Measurements from ENCODE around the gene CASP9. TPM values are rescaled to one million over a fixed set of nuclear protein-coding genes. Genes with fewer than 3 reads are reported as not detected.
"Not testable (repeated sequence)": the region's sequence is repeated elsewhere in the genome, so short reads cannot be mapped to it uniquely, and the experiment has no call there.

The CASP9 gene
- total RNA-seq, 1 donor from 2014 or later = 18.6 TPM

DNA sequence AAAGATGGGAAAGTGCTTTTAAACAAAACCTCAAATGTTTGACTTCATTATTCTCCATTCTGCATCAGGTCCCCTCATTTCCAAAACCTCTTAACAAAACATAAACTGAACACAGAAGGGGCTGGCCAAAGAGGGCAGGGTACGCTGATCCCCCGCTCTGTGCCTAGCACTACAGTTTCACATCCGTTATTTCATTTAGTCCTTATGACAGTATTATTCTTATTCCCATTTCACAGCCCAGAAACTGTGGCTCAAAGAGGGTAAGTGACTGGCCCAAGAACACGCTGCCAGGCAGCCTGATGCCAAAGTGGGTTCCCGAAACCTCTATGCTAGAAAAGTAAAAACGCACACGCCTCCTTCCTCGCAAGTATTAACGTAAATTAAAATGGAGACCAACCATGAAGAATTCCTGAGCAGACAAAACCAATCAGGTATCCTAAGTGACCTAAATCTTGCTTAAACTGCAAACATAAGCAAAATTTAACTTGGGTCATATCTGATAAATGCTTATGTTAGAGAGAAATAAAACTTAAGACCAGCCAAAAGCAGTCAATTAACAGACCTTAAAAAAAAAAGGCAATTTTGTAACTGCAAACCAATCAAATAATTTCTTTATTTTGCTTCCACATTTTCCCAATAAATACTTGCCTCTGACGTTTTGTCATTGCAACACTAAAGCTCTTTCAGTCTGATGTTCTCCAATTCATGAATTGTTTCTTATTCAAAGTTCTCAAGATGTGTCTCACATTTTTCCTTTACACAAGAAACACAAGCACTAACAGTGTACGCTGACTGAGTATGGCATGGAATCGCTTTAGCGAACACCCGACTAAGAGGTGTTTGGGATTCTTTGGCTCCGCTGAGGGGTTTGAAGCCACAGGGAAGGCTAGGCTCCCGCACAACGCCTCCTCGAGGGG is 653 bp downstream of the CASP9 start:
- DNase-seq (ENCODE audit: low spot score) = no peak
- Mint-ChIP-seq H3K4me1 (ENCODE audit: low read depth) (peaks cover 44% of the 10 kb centered on the region), H3K4me3 (ENCODE audit: low read depth) (peak overlapping the region; percentile 87), H3K27ac (peak overlapping the region; percentile 98), H3K9me3 (no peaks in the 10 kb centered on the region), H3K36me3 (ENCODE audit: low read depth) (peaks cover 17% of the 10 kb centered on the region), H3K27me3 (ENCODE audit: low read depth) (no peaks in the 10 kb centered on the region)
- intact Hi-C loops (cut with micrococcal nuclease) = loop anchor here (1.0 to 2.0 kb wide), 2 partner anchors 114 to 311 kb away; partner anchors contain the start of gene EFHD2

DNA sequence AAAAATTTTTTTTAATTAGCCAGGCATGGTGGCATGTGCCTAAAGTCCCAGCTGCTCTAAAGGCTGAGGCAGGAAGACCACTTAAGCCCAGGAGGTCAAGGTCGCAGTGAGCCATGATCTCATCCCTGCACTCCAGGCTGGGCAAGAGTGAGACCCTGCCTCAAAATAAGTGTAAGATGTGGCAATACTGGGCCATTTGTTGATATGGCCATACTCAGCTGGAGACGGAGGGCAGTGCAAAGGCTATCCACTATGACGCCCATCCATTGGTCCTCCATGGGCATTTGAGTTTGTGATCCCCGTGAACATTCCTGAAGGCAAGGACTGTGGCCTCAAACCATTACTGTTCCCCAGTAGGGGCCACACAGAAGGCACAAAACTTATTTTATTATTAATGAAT is 1.5 kb downstream of the CASP9 start:
- peaks cover 44% of the 10 kb centered on the region for H3K4me1 Mint-ChIP-seq (ENCODE audit: low read depth)
- H3K4me3 Mint-ChIP-seq (ENCODE audit: low read depth) = peak overlapping the region; percentile 34
- no peak overlapping the region for H3K27ac Mint-ChIP-seq
- no peaks in the 10 kb centered on the region for H3K27me3 Mint-ChIP-seq (ENCODE audit: low read depth)
- no peaks in the 10 kb centered on the region for H3K9me3 Mint-ChIP-seq
- H3K36me3 Mint-ChIP-seq (ENCODE audit: low read depth) = peaks cover 25% of the 10 kb centered on the region
- DNase-seq (ENCODE audit: low spot score) = no peak
- intact Hi-C loops (cut with micrococcal nuclease) = no loop called here

DNA sequence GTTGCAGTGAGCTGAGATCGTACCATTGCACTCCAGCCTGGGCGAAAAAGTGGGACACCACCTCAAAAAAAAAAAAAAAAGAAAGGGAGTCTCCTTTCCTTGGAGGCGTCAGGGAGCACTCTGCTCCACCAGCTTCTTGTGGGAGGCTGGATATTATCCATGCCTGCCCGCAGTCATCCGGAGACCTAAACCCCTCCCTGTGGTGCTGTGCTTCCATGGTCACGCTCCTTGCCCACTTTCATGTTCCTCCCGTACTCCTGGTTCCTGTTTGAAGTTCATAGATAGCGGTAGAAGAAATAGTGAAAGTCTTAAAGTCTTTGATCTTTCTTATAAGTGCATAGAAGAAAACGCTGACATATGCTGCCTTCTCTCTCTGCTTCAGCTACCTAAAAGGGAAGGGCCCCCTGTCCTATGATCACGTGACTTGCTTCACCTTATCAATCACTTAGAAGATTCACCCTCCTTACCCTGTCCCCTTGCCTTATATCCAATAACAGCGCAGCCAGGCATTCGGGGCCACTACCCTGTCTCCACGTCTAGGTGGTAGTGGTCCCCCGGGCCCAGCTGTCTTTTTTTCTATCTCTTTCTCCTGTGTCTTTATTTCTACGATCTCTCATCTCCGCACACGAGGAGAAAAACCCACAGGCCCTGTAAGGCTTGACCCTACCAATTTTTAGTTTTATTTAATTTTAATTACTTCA is 2.7 kb downstream of the CASP9 start:
- peak overlapping the region; percentile 18 for H3K27ac Mint-ChIP-seq
- intact Hi-C loops (cut with micrococcal nuclease); H3K4me3 Mint-ChIP-seq (ENCODE audit: low read depth); H3K9me3 Mint-ChIP-seq; H3K27me3 Mint-ChIP-seq (ENCODE audit: low read depth); DNase-seq (ENCODE audit: low spot score): not testable (repeated sequence)
- H3K36me3 Mint-ChIP-seq (ENCODE audit: low read depth) = peaks cover 37% of the 10 kb centered on the region
- peaks cover 50% of the 10 kb centered on the region for H3K4me1 Mint-ChIP-seq (ENCODE audit: low read depth)

DNA sequence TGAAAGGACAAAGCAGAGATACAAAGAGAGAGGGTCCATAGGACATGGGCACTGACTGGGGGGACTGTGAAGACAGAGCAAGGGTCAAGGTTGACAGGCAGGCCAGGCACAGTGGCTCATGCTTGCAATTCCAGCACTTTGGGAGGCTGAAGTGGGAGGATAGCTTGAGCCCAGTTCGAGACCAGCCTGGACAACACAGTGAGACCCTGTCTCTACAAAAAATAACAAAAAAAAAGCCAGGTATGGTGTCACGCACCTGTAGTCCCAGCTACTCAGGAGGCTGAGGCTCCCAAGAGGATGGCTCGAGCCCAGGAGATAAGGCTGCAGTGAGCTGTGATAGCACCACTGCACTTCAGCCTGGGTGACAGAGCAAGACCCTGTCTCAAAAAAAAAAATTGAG is 4.4 kb downstream of the CASP9 start:
- no peak for DNase-seq (ENCODE audit: low spot score)
- intact Hi-C loops (cut with micrococcal nuclease) = no loop called here
- no peaks in the 10 kb centered on the region for H3K9me3 Mint-ChIP-seq
- H3K27ac Mint-ChIP-seq = no peak overlapping the region
- peaks cover 48% of the 10 kb centered on the region for H3K4me1 Mint-ChIP-seq (ENCODE audit: low read depth)
- no peaks in the 10 kb centered on the region for H3K27me3 Mint-ChIP-seq (ENCODE audit: low read depth)
- no peak overlapping the region for H3K4me3 Mint-ChIP-seq (ENCODE audit: low read depth)
- peaks cover 45% of the 10 kb centered on the region for H3K36me3 Mint-ChIP-seq (ENCODE audit: low read depth)

DNA sequence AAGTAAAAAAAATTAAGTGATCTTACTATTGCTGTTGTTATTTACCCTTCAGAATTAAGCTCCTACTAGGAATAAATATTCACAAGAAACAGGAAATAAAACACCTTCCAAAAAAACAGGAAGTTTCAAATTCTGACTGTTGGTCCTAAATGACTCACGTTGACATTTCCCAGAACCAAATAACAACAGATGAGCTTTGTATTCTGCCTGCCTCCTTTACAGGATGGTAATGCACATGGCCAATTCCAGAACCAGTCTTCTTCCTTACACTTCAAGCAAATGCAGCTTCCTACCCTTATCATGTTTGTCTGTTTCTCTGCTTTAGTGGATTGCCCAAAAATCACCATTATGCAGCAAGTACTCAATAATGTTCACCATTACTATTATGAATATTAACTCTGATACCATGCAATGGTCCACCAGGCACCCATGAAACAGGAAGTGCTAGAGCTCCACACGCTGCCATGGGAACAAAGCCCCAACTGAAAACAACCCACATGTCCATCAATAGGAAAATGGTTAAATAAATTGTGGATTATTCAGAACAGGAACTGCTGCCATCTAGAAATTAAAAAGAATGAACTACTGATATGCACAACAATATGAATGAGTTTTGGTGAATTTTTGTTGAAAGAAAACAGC is 8.9 kb downstream of the CASP9 start:
- Mint-ChIP-seq H3K36me3 (ENCODE audit: low read depth) (peaks cover 67% of the 10 kb centered on the region), H3K4me1 (ENCODE audit: low read depth) (peaks cover 53% of the 10 kb centered on the region), H3K27ac (peak overlapping the region; percentile 86), H3K9me3 (no peaks in the 10 kb centered on the region), H3K4me3 (ENCODE audit: low read depth) (peak overlapping the region; percentile 18), H3K27me3 (ENCODE audit: low read depth) (no peaks in the 10 kb centered on the region)
- intact Hi-C loops (cut with micrococcal nuclease) = no loop called here
- DNase-seq (ENCODE audit: low spot score) = no peak

DNA sequence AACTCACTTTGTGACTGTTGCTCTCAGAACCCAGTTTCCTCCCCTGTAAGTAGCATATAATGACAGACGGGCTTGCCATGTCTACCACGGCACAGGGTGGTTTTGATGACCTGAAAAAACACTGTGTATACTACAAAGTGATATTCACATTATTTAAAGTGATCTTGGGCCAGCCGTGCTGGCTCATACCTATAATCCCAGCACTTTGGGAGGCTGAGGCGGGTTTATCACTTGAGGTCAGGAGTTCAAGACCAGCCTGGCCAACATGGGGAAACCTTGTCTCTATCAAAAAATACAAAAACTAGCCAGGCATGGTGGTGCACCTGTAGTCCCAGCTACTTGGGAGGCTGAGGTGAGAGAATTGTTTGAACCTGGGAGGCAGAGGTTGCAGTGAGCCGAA is 9.5 kb downstream of the CASP9 start:
- H3K4me3 Mint-ChIP-seq (ENCODE audit: low read depth); H3K27me3 Mint-ChIP-seq (ENCODE audit: low read depth); DNase-seq (ENCODE audit: low spot score); H3K9me3 Mint-ChIP-seq: not testable (repeated sequence)
- H3K27ac Mint-ChIP-seq = peak overlapping the region; percentile 78
- peaks cover 51% of the 10 kb centered on the region for H3K4me1 Mint-ChIP-seq (ENCODE audit: low read depth)
- peaks cover 67% of the 10 kb centered on the region for H3K36me3 Mint-ChIP-seq (ENCODE audit: low read depth)
- intact Hi-C loops (cut with micrococcal nuclease) = loop anchor here (5.0 kb wide), 1 partner anchor 97 kb away; no protein-coding TSS in a partner anchor

DNA sequence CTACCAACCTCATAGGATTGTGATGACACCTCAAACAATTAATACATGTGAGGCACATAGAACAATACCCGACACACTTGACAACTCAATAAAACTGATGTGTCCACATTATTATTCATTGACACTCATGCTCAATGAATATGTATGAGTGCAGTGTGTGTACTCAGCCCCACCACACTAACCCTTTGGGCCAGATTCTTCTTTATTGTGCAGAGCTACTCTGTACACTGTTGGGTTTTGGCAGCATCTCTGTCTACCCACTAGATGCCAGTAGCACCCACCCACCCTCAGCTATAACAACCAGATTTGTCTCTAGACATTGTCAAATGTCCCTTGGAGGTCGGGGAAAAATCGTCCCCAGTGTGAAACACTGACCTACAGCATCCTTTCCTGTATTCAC is 10.1 kb downstream of the CASP9 start:
- intact Hi-C loops (cut with micrococcal nuclease) = loop anchor here (5.0 kb wide), 1 partner anchor 97 kb away; no protein-coding TSS in a partner anchor
- Mint-ChIP-seq H3K27ac (peak overlapping the region; percentile 78), H3K27me3 (ENCODE audit: low read depth) (no peaks in the 10 kb centered on the region), H3K36me3 (ENCODE audit: low read depth) (peaks cover 63% of the 10 kb centered on the region), H3K4me3 (ENCODE audit: low read depth) (no peak overlapping the region), H3K4me1 (ENCODE audit: low read depth) (peaks cover 48% of the 10 kb centered on the region), H3K9me3 (no peaks in the 10 kb centered on the region)
- DNase-seq (ENCODE audit: low spot score) = no peak

DNA sequence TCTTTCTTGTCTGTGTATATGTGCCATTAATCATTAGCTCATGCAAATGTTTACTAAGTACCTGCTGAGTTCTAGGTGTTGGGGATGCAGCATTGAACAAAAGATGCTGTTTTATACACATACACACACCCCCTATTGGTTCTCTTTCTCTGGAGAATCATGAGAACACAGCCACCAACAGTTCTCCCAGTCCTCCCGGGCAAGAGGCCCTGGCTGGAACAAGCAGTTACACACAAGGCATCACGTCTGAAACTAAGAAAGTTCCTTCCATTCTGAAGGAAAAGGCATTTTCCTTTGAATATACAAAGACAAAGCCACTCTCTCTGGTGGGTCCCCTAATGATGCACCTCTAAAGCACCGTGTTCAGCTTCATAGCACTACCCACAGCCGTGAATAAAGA is 10.8 kb downstream of the CASP9 start:
- H3K9me3 Mint-ChIP-seq = no peaks in the 10 kb centered on the region
- H3K4me1 Mint-ChIP-seq (ENCODE audit: low read depth) = peaks cover 44% of the 10 kb centered on the region
- intact Hi-C loops (cut with micrococcal nuclease) = loop anchor here (5.0 kb wide), 1 partner anchor 96 kb away; no protein-coding TSS in a partner anchor
- H3K27ac Mint-ChIP-seq = peak overlapping the region; percentile 49
- H3K4me3 Mint-ChIP-seq (ENCODE audit: low read depth) = no peak overlapping the region
- DNase-seq (ENCODE audit: low spot score) = no peak
- no peaks in the 10 kb centered on the region for H3K27me3 Mint-ChIP-seq (ENCODE audit: low read depth)
- H3K36me3 Mint-ChIP-seq (ENCODE audit: low read depth) = peaks cover 58% of the 10 kb centered on the region

DNA sequence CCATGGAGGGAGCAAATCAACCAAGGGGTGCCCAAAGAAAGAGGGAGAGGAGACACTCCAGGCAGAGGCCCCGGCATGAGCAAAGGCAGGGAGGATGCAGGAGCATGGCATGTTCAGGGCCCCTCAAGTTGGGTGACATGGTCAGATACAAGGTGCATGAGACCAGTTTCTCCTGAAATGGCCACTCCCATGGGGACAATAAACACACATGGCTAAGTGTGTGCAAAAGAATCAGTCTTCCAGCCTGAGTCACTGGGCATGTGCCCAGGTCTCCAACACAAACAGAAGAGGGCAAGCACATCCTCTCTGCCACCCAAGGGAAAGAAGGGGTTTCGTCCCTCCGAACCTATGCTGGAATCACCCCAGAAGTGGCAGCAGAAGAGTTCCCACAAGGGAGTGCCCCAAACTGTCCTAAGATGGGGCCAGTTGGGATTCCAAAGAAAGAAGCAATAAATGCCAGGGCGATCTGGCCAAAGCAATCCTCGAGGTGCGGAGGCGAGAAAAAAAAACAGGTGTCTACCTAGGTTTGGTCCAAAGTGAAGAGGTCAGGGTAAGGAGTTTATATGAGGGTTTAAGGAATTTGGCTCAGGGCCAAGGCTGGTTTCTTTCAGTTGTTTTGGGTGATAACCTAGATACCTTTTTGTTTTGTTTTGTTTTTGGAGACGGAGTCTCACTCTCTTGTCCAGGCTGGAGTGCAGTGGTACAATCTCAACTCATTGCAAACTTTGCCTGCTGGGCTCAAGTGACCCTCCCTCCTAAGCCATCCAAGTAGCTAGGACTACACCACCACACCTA is 13.2 kb downstream of the CASP9 start:
- no peak overlapping the region for H3K4me3 Mint-ChIP-seq (ENCODE audit: low read depth)
- peak overlapping the region; percentile 19 for H3K27ac Mint-ChIP-seq
- intact Hi-C loops (cut with micrococcal nuclease) = loop anchor here (5.0 kb wide), 1 partner anchor 94 kb away; no protein-coding TSS in a partner anchor
- H3K27me3 Mint-ChIP-seq (ENCODE audit: low read depth) = no peaks in the 10 kb centered on the region
- no peak for DNase-seq (ENCODE audit: low spot score)
- H3K9me3 Mint-ChIP-seq = no peaks in the 10 kb centered on the region
- H3K4me1 Mint-ChIP-seq (ENCODE audit: low read depth) = peaks cover 30% of the 10 kb centered on the region
- peaks cover 39% of the 10 kb centered on the region for H3K36me3 Mint-ChIP-seq (ENCODE audit: low read depth)

DNA sequence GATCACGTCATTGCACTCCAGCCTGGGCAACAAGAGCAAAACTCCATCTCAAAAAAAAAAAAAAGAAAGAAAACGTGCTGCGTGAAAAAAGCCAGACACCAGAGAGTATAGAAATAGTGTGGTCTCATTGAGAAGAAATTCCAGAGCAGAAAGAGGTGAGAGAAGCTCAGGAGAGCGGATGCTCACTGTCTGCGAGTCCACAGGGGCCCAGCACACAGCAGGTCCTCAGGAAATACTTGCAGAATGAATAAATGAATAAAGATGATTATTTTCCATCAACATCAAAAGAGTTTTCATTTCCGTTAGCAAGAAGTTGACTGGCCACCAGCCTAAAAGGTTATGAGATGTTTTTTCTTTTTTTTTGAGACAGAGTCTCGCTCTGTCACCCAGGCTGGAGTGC is 14.4 kb downstream of the CASP9 start:
- Mint-ChIP-seq H3K27ac (no peak overlapping the region), H3K4me3 (ENCODE audit: low read depth) (no peak overlapping the region), H3K9me3 (no peaks in the 10 kb centered on the region), H3K36me3 (ENCODE audit: low read depth) (peaks cover 32% of the 10 kb centered on the region), H3K27me3 (ENCODE audit: low read depth) (no peaks in the 10 kb centered on the region), H3K4me1 (ENCODE audit: low read depth) (peaks cover 19% of the 10 kb centered on the region)
- DNase-seq (ENCODE audit: low spot score) = no peak
- intact Hi-C loops (cut with micrococcal nuclease) = no loop called here

DNA sequence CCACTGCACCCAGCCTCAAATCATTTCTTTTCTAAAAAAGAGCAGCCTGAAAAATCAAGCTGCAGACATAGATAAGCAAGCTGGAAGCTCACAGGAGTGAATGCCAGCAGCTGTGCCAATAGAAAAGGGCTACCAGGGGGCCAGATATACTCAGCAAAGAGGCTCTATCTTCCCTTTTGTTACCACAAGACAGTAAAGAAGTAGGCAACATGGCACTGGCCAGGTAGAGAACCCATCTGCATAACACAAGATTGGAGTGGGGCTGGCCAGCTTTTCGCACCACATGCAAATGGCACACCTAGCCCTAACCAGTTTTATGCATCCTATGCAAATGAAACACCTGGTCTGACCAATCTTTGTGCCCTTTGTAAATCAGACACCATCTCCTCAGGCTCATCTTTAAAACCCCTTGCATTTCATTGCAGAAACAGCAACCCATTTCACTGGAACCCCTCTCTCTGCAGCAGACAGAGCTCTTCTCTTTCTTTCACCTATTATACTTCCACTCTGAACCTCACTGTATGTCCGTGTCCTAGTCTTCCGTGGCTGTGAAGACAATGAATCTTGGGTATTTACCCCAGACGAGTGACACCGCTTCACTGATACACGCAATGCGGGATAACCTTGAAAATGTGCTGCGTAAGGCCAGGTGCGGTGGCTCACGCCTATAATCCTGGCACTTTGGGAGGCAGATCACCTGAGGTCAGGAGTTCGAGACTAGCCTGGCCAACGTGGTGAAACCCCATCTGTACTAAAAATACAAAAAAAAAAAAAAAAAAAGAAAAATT is 15.1 kb downstream of the CASP9 start:
- H3K4me1 Mint-ChIP-seq (ENCODE audit: low read depth) = peaks cover 12% of the 10 kb centered on the region
- intact Hi-C loops (cut with micrococcal nuclease) = no loop called here

More for the DNA sequence above, 15.1 kb downstream of the CASP9 start:
- no peak overlapping the region for H3K27ac Mint-ChIP-seq
- no peak overlapping the region for H3K4me3 Mint-ChIP-seq (ENCODE audit: low read depth)
- H3K27me3 Mint-ChIP-seq (ENCODE audit: low read depth) = no peaks in the 10 kb centered on the region
- peaks cover 25% of the 10 kb centered on the region for H3K36me3 Mint-ChIP-seq (ENCODE audit: low read depth)
- no peak for DNase-seq (ENCODE audit: low spot score)
- no peaks in the 10 kb centered on the region for H3K9me3 Mint-ChIP-seq

All from activated T-helper 2 cell treated with anti-CD3 and anti-CD28 coated beads, Interferon-gamma antibody, Interleukin-2, Interleukin-4, amounts not matched to agents 10 μg/mL and 5 μg/mL and 100 μg/mL, durations not matched to agents 14 hours and 24 hours and 36 hours (primary cell).